ENCODE measurements around the gene PITPNC1.

DNA sequence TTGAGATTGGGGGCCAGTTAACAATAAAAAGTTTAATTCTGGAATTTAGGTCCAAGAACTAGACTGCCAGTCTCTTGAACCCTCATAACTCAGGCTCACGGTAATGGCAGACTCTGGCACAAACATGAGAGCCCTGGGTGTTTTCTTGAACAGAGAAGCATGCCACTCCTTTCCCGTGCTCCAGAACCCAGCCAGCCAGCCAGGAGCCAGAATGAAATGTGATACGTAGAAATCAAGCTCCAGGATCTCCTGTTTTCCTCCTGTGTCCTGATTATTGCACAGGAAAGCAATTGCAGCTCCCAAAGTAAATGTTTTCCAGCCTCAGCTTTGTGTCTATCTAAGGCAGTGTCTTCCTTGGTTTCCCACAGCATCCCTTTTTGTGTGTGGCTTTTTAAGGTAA lies 294.4 kb downstream of the PITPNC1 start:
- TF ChIP-seq YY1 (IDR thresholded peaks at IDR 0.05; ENCODE audit: insufficient read depth, insufficient read length) (no peak), SUZ12 (IDR thresholded peaks at IDR 0.05; ENCODE audit: extremely low read depth, insufficient read depth, insufficient read length) (no peak)
